ENCODE data around the gene STX1A. TPM values are rescaled to one million over a fixed set of nuclear protein-coding genes. Genes with fewer than 3 reads are reported as not detected.
A peak's percentile ranks its signal among the peaks of the same experiment; 100 is the strongest.

The STX1A gene
- total and polyA plus RNA-seq, 2 of the 13 experiments (the other 11 are each of a cell fraction or from before 2014, with no cell fraction given), result 6.1 to 12.2 TPM

- TF ChIP-seq ZSCAN21 (CRISPR knock-in tag; IDR thresholded peaks at IDR 0.05; ENCODE audit: borderline replicate concordance), result 0 out of 2 replicates have a peak, but pooled peaks have one; percentile 6
- peak; percentile 81 for TF ChIP-seq MAX (IDR thresholded peaks at IDR 0.05)
- no peak for TF ChIP-seq NCOR1 (IDR thresholded peaks at IDR 0.05; ENCODE audit: borderline replicate concordance, low read length)
- peak; percentile 54; the same call in 1 of the 2 replicates for TF ChIP-seq SMYD3 (CRISPR knock-in tag; IDR thresholded peaks at IDR 0.05)
- TF ChIP-seq, protein P1, sequence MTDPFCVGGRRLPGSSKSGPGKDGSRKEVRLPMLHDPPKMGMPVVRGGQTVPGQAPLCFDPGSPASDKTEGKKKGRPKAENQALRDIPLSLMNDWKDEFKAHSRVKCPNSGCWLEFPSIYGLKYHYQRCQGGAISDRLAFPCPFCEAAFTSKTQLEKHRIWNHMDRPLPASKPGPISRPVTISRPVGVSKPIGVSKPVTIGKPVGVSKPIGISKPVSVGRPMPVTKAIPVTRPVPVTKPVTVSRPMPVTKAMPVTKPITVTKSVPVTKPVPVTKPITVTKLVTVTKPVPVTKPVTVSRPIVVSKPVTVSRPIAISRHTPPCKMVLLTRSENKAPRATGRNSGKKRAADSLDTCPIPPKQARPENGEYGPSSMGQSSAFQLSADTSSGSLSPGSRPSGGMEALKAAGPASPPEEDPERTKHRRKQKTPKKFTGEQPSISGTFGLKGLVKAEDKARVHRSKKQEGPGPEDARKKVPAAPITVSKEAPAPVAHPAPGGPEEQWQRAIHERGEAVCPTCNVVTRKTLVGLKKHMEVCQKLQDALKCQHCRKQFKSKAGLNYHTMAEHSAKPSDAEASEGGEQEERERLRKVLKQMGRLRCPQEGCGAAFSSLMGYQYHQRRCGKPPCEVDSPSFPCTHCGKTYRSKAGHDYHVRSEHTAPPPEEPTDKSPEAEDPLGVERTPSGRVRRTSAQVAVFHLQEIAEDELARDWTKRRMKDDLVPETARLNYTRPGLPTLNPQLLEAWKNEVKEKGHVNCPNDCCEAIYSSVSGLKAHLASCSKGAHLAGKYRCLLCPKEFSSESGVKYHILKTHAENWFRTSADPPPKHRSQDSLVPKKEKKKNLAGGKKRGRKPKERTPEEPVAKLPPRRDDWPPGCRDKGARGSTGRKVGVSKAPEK (CRISPR knock-in tag; IDR thresholded peaks at IDR 0.05; ENCODE audit: borderline replicate concordance), result 0 out of 2 replicates have a peak, but pooled peaks have one; percentile 46
- peak; percentile 73; the same call in 1 of the 2 replicates for TF ChIP-seq RNF2 (conservative IDR thresholded peaks at IDR 0.05; ENCODE audit: low read depth)
- TF ChIP-seq SIN3A (IDR thresholded peaks at IDR 0.05; ENCODE audit: borderline replicate concordance, low read depth, low read length), result peak; percentile 45; the same call in 1 of the 2 replicates
- TF ChIP-seq ZBTB3 (CRISPR knock-in tag; IDR thresholded peaks at IDR 0.05; ENCODE audit: borderline replicate concordance, low read depth), result 0 out of 2 replicates have a peak, but pooled peaks have one; percentile 46
- no peak for TF ChIP-seq MZF1 (CRISPR knock-in tag; IDR thresholded peaks at IDR 0.05; ENCODE audit: borderline replicate concordance)
- TF ChIP-seq, protein P2, sequence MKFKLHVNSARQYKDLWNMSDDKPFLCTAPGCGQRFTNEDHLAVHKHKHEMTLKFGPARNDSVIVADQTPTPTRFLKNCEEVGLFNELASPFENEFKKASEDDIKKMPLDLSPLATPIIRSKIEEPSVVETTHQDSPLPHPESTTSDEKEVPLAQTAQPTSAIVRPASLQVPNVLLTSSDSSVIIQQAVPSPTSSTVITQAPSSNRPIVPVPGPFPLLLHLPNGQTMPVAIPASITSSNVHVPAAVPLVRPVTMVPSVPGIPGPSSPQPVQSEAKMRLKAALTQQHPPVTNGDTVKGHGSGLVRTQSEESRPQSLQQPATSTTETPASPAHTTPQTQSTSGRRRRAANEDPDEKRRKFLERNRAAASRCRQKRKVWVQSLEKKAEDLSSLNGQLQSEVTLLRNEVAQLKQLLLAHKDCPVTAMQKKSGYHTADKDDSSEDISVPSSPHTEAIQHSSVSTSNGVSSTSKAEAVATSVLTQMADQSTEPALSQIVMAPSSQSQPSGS (CRISPR knock-in tag; IDR thresholded peaks at IDR 0.05), result peak; percentile 98
- no peak for TF ChIP-seq HINFP (CRISPR knock-in tag; IDR thresholded peaks at IDR 0.05; ENCODE audit: low read depth)
- TF ChIP-seq ZNF235 (CRISPR knock-in tag; IDR thresholded peaks at IDR 0.05; ENCODE audit: borderline replicate concordance), result peak; percentile 50; the same call in 1 of the 2 replicates
- peak; percentile 30; the same call in 1 of the 2 replicates for TF ChIP-seq SMAD3 (CRISPR knock-in tag; IDR thresholded peaks at IDR 0.05)
- no peak for TF ChIP-seq TCF12 (IDR thresholded peaks at IDR 0.05)
- peak; percentile 48 for TF ChIP-seq TCF12 (CRISPR knock-in tag; IDR thresholded peaks at IDR 0.05)
- TF ChIP-seq YY1 (IDR thresholded peaks at IDR 0.05; ENCODE audit: insufficient read depth, insufficient replicate concordance, low read depth, low read length), result peak; percentile 47
- TF ChIP-seq RFXAP (CRISPR knock-in tag; IDR thresholded peaks at IDR 0.05; ENCODE audit: borderline replicate concordance), result peak; percentile 25; the same call in 1 of the 2 replicates
- TF ChIP-seq ZNF382 (CRISPR knock-in tag; IDR thresholded peaks at IDR 0.05; ENCODE audit: borderline replicate concordance), result no peak
- 0 out of 2 replicates have a peak, but pooled peaks have one; percentile 62 for TF ChIP-seq BRF2 (CRISPR knock-in tag; IDR thresholded peaks at IDR 0.05)
Measured at GRCh38 chr7:73738612-73739386, 19.3 kb upstream of the STX1A start, which contains the start of gene ABHD11 (continued).
